OCI-LY1 (cell line): Measurements from ENCODE around the gene BCL2L11.

Source experiments
- H2AFZ ChIP-seq: fragments of 200-600 bp; sonication (generic), shearing (Covaris generic); 2 replicates; pipeline ENCODE4 v1.6.0; 2014; ENCODE audit warnings: antibody characterized with exemption, mild to moderate bottlenecking, low read length
- H3F3A ChIP-seq: fragments of 200-600 bp; sonication (generic), shearing (Covaris generic); 2 replicates; pipeline ENCODE4 v1.6.0; 2014; ENCODE audit warnings: mild to moderate bottlenecking, antibody characterized with exemption, low read length, moderate library complexity; ENCODE audit not compliant: insufficient read depth
- H3K27ac ChIP-seq: fragments of 200-600 bp; sonication (generic); 2 replicates; pipeline ENCODE4 v1.5.1; 2014; ENCODE audit warnings: low read length, mixed run types, mild to moderate bottlenecking, low read depth; ENCODE audit not compliant: poor library complexity, severe bottlenecking
- H3K27me3 ChIP-seq: fragments of 200-600 bp; sonication (generic); 2 replicates; pipeline ENCODE4 v1.6.0; 2014; ENCODE audit warnings: antibody characterized with exemption, mild to moderate bottlenecking, low read length, moderate library complexity; ENCODE audit not compliant: insufficient read depth
- H3K36me3 ChIP-seq: fragments of 200-600 bp; sonication (generic); 2 replicates; pipeline ENCODE4 v1.6.1; 2014; ENCODE audit warnings: mild to moderate bottlenecking, antibody characterized with exemption, low read length, moderate library complexity, mixed read lengths; ENCODE audit not compliant: insufficient read depth
- H3K4me1 ChIP-seq: fragments of 200-600 bp; sonication (generic); 2 replicates; pipeline ENCODE4 v1.5.1; 2014; ENCODE audit warnings: mild to moderate bottlenecking, low read length, moderate library complexity; ENCODE audit not compliant: insufficient read depth, severe bottlenecking
- H3K4me2 ChIP-seq: fragments of 200-600 bp; sonication (generic), shearing (Covaris generic); 2 replicates; pipeline ENCODE4 v1.6.1; 2014; ENCODE audit warnings: low read length
- H3K4me3 ChIP-seq: fragments of 200-600 bp; sonication (generic); 2 replicates; pipeline ENCODE4 v1.5.1; 2014; ENCODE audit warnings: low read length, low read depth, mild to moderate bottlenecking, mixed read lengths; ENCODE audit not compliant: poor library complexity, severe bottlenecking
- H3K79me2 ChIP-seq: fragments of 200-600 bp; shearing (Covaris generic); 2 replicates; pipeline ENCODE4 v1.6.1; 2016; ENCODE audit warnings: mixed run types, low read length, mixed read lengths; ENCODE audit not compliant: insufficient read depth
- H3K9ac ChIP-seq: fragments of 200-600 bp; sonication (generic), shearing (Covaris generic); 2 replicates; pipeline ENCODE4 v1.6.1; 2014; ENCODE audit warnings: mild to moderate bottlenecking, low read length, mixed read lengths
- H3K9me2 ChIP-seq: fragments of 200-600 bp; sonication (generic), shearing (Covaris generic); 2 replicates; pipeline ENCODE4 v1.6.1; 2014; ENCODE audit warnings: low read depth, mild to moderate bottlenecking, low read length, mixed read lengths
- H3K9me3 ChIP-seq: fragments of 200-600 bp; shearing (Covaris generic); 2 replicates; pipeline ENCODE4 v1.6.1; 2014; ENCODE audit warnings: low read length, mixed read lengths
- H4K20me1 ChIP-seq: fragments of 200-600 bp; sonication (generic), shearing (Covaris generic); 2 replicates; pipeline ENCODE4 v1.6.0; 2016; ENCODE audit warnings: mild to moderate bottlenecking, low read length; ENCODE audit not compliant: insufficient read depth
- EZH2 ChIP-seq: fragments of 200-600 bp; sonication (generic), shearing (Covaris generic); IDR thresholded peaks from 2 replicates; pipeline ENCODE4 v1.8.0; 2017; ENCODE audit warnings: borderline replicate concordance, mixed run types, mild to moderate bottlenecking, antibody characterized with exemption, low read length, moderate library complexity, mixed read lengths
- TF ChIP-seq, protein P1 (sequence below): fragments of 200-600 bp; sonication (generic), shearing (Covaris generic); IDR thresholded peaks from 2 replicates; pipeline ENCODE4 v1.5.1; 2017; ENCODE audit warnings: mild to moderate bottlenecking, antibody characterized with exemption, low read length, moderate library complexity, mixed read lengths

The BCL2L11 gene

DNA sequence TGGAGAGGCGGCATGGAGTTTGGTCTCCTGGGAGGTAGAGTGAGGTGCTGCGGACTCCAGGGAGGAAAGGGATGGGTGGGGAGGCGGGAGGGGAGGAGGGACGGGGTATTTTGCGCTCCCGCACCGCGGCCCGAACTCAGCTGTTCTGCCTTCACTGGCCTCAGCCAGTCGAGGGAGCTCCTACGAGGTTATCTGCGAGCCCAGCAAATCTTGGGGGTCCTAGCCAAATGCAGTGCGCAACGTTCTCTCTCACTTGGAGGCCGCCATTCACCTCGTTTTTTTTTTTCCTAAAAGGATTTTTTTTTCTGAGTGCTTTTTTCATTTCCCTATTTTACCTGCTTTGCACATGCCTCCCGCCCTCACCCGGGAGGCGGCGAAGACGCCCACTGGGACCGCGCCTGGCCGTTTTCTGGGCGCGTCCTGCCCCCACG is 877 bp upstream of the BCL2L11 start:
- peak overlapping the region; percentile 89 for H3K27ac ChIP-seq
- TF ChIP-seq, protein P1, sequence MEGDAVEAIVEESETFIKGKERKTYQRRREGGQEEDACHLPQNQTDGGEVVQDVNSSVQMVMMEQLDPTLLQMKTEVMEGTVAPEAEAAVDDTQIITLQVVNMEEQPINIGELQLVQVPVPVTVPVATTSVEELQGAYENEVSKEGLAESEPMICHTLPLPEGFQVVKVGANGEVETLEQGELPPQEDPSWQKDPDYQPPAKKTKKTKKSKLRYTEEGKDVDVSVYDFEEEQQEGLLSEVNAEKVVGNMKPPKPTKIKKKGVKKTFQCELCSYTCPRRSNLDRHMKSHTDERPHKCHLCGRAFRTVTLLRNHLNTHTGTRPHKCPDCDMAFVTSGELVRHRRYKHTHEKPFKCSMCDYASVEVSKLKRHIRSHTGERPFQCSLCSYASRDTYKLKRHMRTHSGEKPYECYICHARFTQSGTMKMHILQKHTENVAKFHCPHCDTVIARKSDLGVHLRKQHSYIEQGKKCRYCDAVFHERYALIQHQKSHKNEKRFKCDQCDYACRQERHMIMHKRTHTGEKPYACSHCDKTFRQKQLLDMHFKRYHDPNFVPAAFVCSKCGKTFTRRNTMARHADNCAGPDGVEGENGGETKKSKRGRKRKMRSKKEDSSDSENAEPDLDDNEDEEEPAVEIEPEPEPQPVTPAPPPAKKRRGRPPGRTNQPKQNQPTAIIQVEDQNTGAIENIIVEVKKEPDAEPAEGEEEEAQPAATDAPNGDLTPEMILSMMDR: no peak
- no peak for TF ChIP-seq EZH2
- H3F3A ChIP-seq: peaks cover 8% of the 10 kb centered on the region; the same call in 1 of the 2 replicates
- H3K9me3 ChIP-seq: no peaks in the 10 kb centered on the region
- H2AFZ ChIP-seq: no peak overlapping the region
- peaks cover 64% of the 10 kb centered on the region for H3K4me1 ChIP-seq
- H3K79me2 ChIP-seq: peaks cover 39% of the 10 kb centered on the region
- H3K4me2 ChIP-seq: peak overlapping the region; percentile 88
- H3K9ac ChIP-seq: peak overlapping the region; percentile 95
- H3K36me3 ChIP-seq: peaks cover 38% of the 10 kb centered on the region
- H4K20me1 ChIP-seq: no peaks in the 10 kb centered on the region
- H3K4me3 ChIP-seq: peak overlapping the region; percentile 89
- no peaks in the 10 kb centered on the region for H3K27me3 ChIP-seq
- H3K9me2 ChIP-seq: no peaks in the 10 kb centered on the region

DNA sequence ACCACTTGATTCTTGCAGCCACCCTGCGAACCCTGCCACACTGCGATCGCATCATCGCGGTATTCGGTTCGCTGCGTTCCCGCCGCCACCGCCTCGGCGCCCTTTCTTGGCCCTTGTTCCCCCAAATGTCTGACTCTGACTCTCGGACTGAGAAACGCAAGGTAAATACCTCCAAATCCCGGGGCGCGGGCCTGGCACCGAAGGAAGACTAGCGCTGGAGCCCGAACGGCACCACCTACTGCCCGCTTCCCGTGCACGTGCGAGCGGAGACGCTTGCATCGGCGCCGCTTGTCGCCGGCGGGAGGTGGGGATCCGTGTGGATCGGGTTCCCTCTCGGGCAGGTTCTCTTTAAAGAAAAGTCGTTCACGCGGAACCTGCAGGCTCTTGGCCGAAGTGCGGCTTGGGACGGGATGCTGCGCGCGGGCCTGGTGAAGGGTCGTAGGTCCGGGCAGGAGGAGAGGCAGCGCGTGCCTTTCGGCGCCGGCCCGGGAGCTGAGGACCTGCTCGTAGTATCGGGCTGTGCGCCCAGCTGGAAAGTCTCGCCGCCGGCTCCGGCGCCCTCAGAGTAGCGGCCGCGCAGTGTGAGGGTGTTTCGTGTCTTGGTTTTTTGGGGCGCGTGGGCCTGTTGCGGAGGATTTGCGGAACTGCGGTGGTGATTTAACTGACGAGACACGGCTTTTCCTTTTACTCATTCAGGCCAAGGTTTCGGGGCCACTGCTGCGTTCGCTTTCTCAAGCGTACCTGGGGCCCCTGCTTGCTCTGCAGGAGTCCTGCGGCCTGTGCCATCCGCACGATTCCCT is 514 bp downstream of the BCL2L11 start:
- Histone ChIP-seq H3K4me3 (peak overlapping the region; percentile 89), H3K27ac (peak overlapping the region; percentile 65), H3K79me2 (peaks cover 53% of the 10 kb centered on the region), H4K20me1 (peaks cover 5% of the 10 kb centered on the region; the same call in 1 of the 2 replicates), H3F3A (peaks cover 6% of the 10 kb centered on the region; the same call in 1 of the 2 replicates), H2AFZ (no peak overlapping the region), H3K27me3 (no peaks in the 10 kb centered on the region), H3K9me3 (no peaks in the 10 kb centered on the region), H3K9me2 (no peaks in the 10 kb centered on the region), H3K36me3 (peaks cover 52% of the 10 kb centered on the region), H3K9ac (peak overlapping the region; percentile 91), H3K4me2 (peak overlapping the region; percentile 70), H3K4me1 (peaks cover 72% of the 10 kb centered on the region)
- no peak for TF ChIP-seq EZH2
- TF ChIP-seq, protein P1: no peak

DNA sequence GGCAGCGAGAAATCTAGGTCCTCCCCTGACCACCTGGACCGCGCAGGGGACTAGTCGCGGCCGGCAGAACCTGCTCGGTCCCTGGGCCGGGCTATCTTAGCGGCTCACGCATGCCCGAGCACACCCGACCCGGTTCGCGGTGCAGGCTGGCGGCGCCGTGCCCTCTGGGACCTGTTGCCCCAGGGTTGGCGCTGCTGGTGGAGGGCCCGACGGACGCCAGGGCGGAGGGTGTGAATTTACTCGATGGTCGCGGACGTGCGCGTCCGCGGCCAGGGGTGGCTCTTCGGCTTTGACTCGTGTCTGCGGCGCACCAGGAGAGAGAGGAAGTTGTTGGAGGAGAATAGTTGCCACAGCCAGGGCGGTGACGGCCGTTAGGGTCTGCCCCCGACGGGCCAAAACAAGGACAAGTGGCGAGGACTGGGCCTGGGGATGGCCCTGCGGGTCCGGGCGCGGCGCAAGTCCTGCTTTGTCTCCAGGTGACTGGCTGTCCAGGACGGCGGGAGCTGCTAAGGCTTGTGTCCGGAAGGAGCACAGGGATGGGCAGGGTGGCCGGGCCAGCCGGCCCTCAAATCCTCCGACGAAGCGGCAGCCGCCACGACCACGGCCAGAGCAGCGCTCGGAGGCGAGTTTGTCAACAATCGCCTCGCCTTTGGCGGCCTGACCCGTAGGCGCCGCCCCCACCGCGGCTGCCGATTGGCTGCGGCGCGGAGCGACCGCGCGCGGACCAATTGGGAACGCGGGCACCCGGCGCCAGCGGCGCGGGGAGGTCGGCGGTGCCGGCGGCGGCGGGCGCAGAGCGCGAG is 1.3 kb downstream of the BCL2L11 start:
- H4K20me1 ChIP-seq: peaks cover 5% of the 10 kb centered on the region; the same call in 1 of the 2 replicates
- H3K36me3 ChIP-seq: peaks cover 60% of the 10 kb centered on the region
- H3K79me2 ChIP-seq: peaks cover 61% of the 10 kb centered on the region
- H3K9me3 ChIP-seq: no peaks in the 10 kb centered on the region
- TF ChIP-seq, protein P1: no peak
- no peak for TF ChIP-seq EZH2
- H3F3A ChIP-seq: no peaks in the 10 kb centered on the region
- H3K27me3 ChIP-seq: no peaks in the 10 kb centered on the region
- H3K4me1 ChIP-seq: peaks cover 72% of the 10 kb centered on the region
- H2AFZ ChIP-seq: no peak overlapping the region
- H3K27ac ChIP-seq: peak overlapping the region; percentile 65
- no peaks in the 10 kb centered on the region for H3K9me2 ChIP-seq
- H3K4me2 ChIP-seq: peak overlapping the region; percentile 70
- H3K4me3 ChIP-seq: peak overlapping the region; percentile 89
- peak overlapping the region; percentile 91 for H3K9ac ChIP-seq
